OCI-LY3 (cell line): ENCODE data around the gene CDK19.
"Not testable (repeated sequence)": the region's sequence is repeated elsewhere in the genome, so short reads cannot be mapped to it uniquely, and the experiment has no call there.

ENCODE experiments used
- H2AFZ ChIP-seq: fragments of 200-600, 300-600 bp; shearing (Covaris generic); 2 replicates; pipeline ENCODE4 v1.6.0; 2014; ENCODE audit warnings: antibody characterized with exemption, low read depth, low read length
- H3K27ac ChIP-seq: fragments of 200-600, 300-600 bp; sonication (generic); 2 replicates; pipeline ENCODE4 v1.5.1; 2014; ENCODE audit warnings: mild to moderate bottlenecking, low read length, moderate library complexity, mixed read lengths
- H3K27me3 ChIP-seq: fragments of 200-600, 300-600 bp; sonication (generic); 2 replicates; pipeline ENCODE4 v1.6.1; 2014; ENCODE audit warnings: low read depth, low read length, mixed read lengths
- H3K36me3 ChIP-seq: fragments of 200-600, 300-600 bp; sonication (generic); replicated peaks from 2 replicates; pipeline ENCODE3; 2014; ENCODE audit warnings: low read depth, low read length, mixed read lengths
- H3K4me1 ChIP-seq: fragments of 300-600, 200-600 bp; sonication (generic); 2 replicates; pipeline ENCODE4 v1.6.1; 2014; ENCODE audit warnings: low read length, mixed read lengths
- H3K4me2 ChIP-seq: fragments of 200-600, 300-600 bp; sonication (generic); 2 replicates; pipeline ENCODE4 v1.6.1; 2014; ENCODE audit warnings: low read length, mixed read lengths
- H3K4me3 ChIP-seq: fragments of 300-600, 200-600 bp; sonication (generic); 2 replicates; pipeline ENCODE4 v1.5.1; 2014; ENCODE audit warnings: antibody characterized with exemption, mild to moderate bottlenecking, low read length, moderate library complexity
- H3K79me2 ChIP-seq: fragments of 300-600, 200-600 bp; shearing (Covaris generic); 2 replicates; pipeline ENCODE4 v1.6.1; 2014; ENCODE audit warnings: mild to moderate bottlenecking, low read length, mixed read lengths
- H3K9ac ChIP-seq: fragments of 300-600, 200-600 bp; shearing (Covaris generic); 2 replicates; pipeline ENCODE4 v1.6.0; 2014; ENCODE audit warnings: mild to moderate bottlenecking, low read length, moderate library complexity
- H3K9me3 ChIP-seq: fragments of 200-600, 300-600 bp; shearing (Covaris generic); 2 replicates; pipeline ENCODE4 v1.6.1; 2014; ENCODE audit warnings: low read length, mixed read lengths; ENCODE audit not compliant: insufficient read depth
- H4K20me1 ChIP-seq: fragments of 200-600, 300-600 bp; sonication (generic); 2 replicates; pipeline ENCODE4 v1.6.1; 2016; ENCODE audit warnings: low read length, mixed read lengths; ENCODE audit not compliant: insufficient read depth
- CTCF ChIP-seq: fragments of 200-600, 300-600 bp; sonication (generic); IDR thresholded peaks from 2 replicates; pipeline ENCODE4 v1.5.1; 2014; ENCODE audit warnings: antibody characterized with exemption, low read length, low read depth
- EZH2phosphoT487 ChIP-seq: fragments of 200-600 bp; shearing (Covaris generic); IDR thresholded peaks from 2 replicates; pipeline ENCODE4 v1.6.1; 2018; ENCODE audit warnings: antibody characterized with exemption, mixed run types, low read depth

CDK19 gene

GRCh38 chr6:110748453-110748852 lies 66.8 kb downstream of the CDK19 start:
- Histone ChIP-seq H3K79me2 (no peaks in the 10 kb centered on the region), H4K20me1 (no peaks in the 10 kb centered on the region), H3K9ac (no peak overlapping the region), H3K4me3 (no peak overlapping the region), H2AFZ (no peak overlapping the region), H3K4me2 (no peak overlapping the region), H3K27ac (no peak overlapping the region), H3K27me3 (no peaks in the 10 kb centered on the region), H3K36me3 (no peaks in the 10 kb centered on the region), H3K4me1 (no peaks in the 10 kb centered on the region), H3K9me3 (no peaks in the 10 kb centered on the region)
- TF ChIP-seq CTCF (no peak), EZH2phosphoT487 (no peak)

- H4K20me1 ChIP-seq: no peaks in the 10 kb centered on the region
- H3K4me2 ChIP-seq: no peak overlapping the region
- peaks cover 6% of the 10 kb centered on the region for H3K36me3 ChIP-seq
- H3K4me3 ChIP-seq: no peak overlapping the region
- no peak for TF ChIP-seq EZH2phosphoT487
- TF ChIP-seq CTCF: no peak
- no peaks in the 10 kb centered on the region for H3K4me1 ChIP-seq
- no peaks in the 10 kb centered on the region for H3K27me3 ChIP-seq
- no peaks in the 10 kb centered on the region for H3K79me2 ChIP-seq
- no peak overlapping the region for H3K9ac ChIP-seq
- no peak overlapping the region for H2AFZ ChIP-seq
- no peaks in the 10 kb centered on the region for H3K9me3 ChIP-seq
- H3K27ac ChIP-seq: no peak overlapping the region
Observed at GRCh38 chr6:110746680-110747079, 68.6 kb downstream of the CDK19 start.

DNA sequence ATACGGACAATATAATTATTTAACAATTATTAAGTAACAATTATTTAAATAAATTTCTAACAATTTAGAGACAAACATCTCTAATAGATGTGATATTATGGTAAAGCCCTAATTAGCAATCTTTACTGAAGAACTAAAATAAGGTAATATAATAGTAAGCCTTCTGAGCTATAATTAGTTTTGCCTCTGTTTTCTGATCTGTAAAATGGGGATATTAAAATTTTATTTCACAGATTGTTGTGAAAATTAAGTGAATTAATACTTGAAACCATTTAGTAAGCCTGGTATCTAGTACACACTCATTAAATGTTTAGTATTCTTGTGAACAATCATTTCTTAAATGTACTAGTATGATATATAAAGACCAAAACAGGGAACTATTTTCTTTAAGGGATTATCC lies 70.3 kb downstream of the CDK19 start:
- H3K4me2 ChIP-seq: no peak overlapping the region
- H3K4me1 ChIP-seq: no peaks in the 10 kb centered on the region
- H3K9me3 ChIP-seq: peaks cover 5% of the 10 kb centered on the region; the same call in 1 of the 2 replicates
- H2AFZ ChIP-seq: no peak overlapping the region
- no peaks in the 10 kb centered on the region for H3K27me3 ChIP-seq
- H3K4me3 ChIP-seq: no peak overlapping the region
- no peak for TF ChIP-seq EZH2phosphoT487
- no peak for TF ChIP-seq CTCF
- H3K9ac ChIP-seq: no peak overlapping the region
- no peaks in the 10 kb centered on the region for H4K20me1 ChIP-seq
- peaks cover 18% of the 10 kb centered on the region for H3K36me3 ChIP-seq
- no peak overlapping the region for H3K27ac ChIP-seq
- H3K79me2 ChIP-seq: no peaks in the 10 kb centered on the region

DNA sequence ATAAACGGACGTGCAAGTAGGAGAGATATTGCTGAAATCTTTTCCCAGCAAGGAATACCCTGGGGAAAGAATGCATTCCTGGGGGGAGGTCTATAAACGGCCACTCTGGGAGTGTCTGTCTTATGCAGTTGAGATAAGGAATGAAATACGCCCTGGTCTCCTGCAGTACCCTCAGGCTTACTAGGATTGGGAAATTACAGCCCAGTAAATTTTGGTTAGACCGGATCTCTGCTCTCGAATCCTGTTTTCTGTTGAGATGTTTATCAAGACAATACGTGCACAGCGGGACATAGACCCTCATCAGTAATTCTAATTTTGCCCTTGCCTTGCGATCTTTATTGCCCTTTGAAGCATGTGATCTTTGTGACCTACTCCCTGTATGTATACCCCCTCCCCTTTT lies 72.7 kb downstream of the CDK19 start:
- H3K79me2 ChIP-seq, H4K20me1 ChIP-seq, H3K4me3 ChIP-seq, H3K4me2 ChIP-seq, H3K9me3 ChIP-seq, H3K9ac ChIP-seq, H3K27ac ChIP-seq, H2AFZ ChIP-seq, H3K27me3 ChIP-seq, H3K4me1 ChIP-seq: not testable (repeated sequence)
- peaks cover 18% of the 10 kb centered on the region for H3K36me3 ChIP-seq

DNA sequence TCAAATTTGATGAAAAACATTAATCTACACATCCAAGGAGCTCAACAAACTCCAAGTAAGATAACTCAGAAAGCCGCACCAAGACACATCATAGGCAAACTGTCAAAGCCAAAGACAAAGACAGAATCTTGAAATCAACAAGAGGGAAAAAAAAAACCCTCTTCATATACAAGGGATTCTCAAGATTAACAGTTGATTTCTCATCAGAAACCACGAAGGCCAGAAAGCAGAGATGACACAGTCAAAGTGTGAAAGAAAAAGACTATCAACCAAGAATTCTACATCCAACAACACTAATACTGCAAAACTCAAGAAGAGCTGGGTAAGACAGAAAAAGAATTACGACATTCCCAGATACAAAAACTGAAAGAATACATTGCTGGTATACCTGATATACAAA lies 73.8 kb downstream of the CDK19 start:
- Histone ChIP-seq H3K4me3 (no peak overlapping the region), H3K36me3 (peaks cover 18% of the 10 kb centered on the region), H3K9ac (no peak overlapping the region), H3K27ac (no peak overlapping the region), H3K27me3 (no peaks in the 10 kb centered on the region), H2AFZ (no peak overlapping the region), H3K79me2 (no peaks in the 10 kb centered on the region), H4K20me1 (no peaks in the 10 kb centered on the region), H3K9me3 (peaks cover 5% of the 10 kb centered on the region; the same call in 1 of the 2 replicates), H3K4me2 (no peak overlapping the region), H3K4me1 (peaks cover 9% of the 10 kb centered on the region)
- TF ChIP-seq EZH2phosphoT487: no peak
- no peak for TF ChIP-seq CTCF
